Astrocyte (in vitro differentiated cells and primary cell): ENCODE results near the gene LYST. TPM values are rescaled to one million over a fixed set of nuclear protein-coding genes. Genes with fewer than 3 reads are reported as not detected.

Experiments used
- DNase-seq: peaks from one replicate; pipeline ENCODE4 v3.0.0-alpha.2; 2010; ENCODE audit warnings: low read depth
- FAIRE-seq: peaks from 2 replicates; lab custom pipeline; 2011; peaks lifted over from hg19 to GRCh38; lab: Jason Lieb, UNC
- H2AFZ ChIP-seq: 2 replicates; pipeline ENCODE4 v1.6.0; 2012; ENCODE audit warnings: low read depth, low read length, inconsistent platforms
- H3K27ac ChIP-seq: 2 replicates; pipeline ENCODE4 v1.5.1; 2011; ENCODE audit warnings: low read depth, low read length, inconsistent platforms
- H3K27me3 ChIP-seq: 2 replicates; pipeline ENCODE4 v1.6.0; 2011; ENCODE audit warnings: low read length, inconsistent platforms; ENCODE audit not compliant: insufficient read depth
- H3K36me3 ChIP-seq: 2 replicates; pipeline ENCODE4 v1.5.1; 2011; ENCODE audit warnings: low read length, inconsistent platforms; ENCODE audit not compliant: insufficient read depth
- H3K4me1 ChIP-seq: 2 replicates; pipeline ENCODE4 v1.5.1; 2011; ENCODE audit warnings: low read length, inconsistent platforms; ENCODE audit not compliant: insufficient read depth
- H3K4me2 ChIP-seq: 2 replicates; pipeline ENCODE4 v1.6.0; 2012; ENCODE audit warnings: low read length, inconsistent platforms
- H3K4me3 ChIP-seq: 2 replicates; pipeline ENCODE4 v1.5.1; 2011; ENCODE audit warnings: low read depth, mild to moderate bottlenecking, low read length, inconsistent platforms; ENCODE audit not compliant: insufficient read depth
- H3K79me2 ChIP-seq: 2 replicates; pipeline ENCODE4 v1.6.0; 2012; ENCODE audit warnings: mild to moderate bottlenecking, low read length, inconsistent platforms; ENCODE audit not compliant: insufficient read depth
- H3K9ac ChIP-seq: 2 replicates; pipeline ENCODE4 v1.6.0; 2012; ENCODE audit warnings: mild to moderate bottlenecking, low read length, inconsistent platforms
- H3K9me3 ChIP-seq: 2 replicates; pipeline ENCODE4 v1.5.1; 2012; ENCODE audit warnings: low read depth, mild to moderate bottlenecking, low read length, inconsistent platforms; ENCODE audit not compliant: insufficient read depth
- H4K20me1 ChIP-seq: 2 replicates; pipeline ENCODE4 v1.6.0; 2012; ENCODE audit warnings: low read length, inconsistent platforms; ENCODE audit not compliant: insufficient read depth
- H3K27ac Mint-ChIP-seq: one replicate; pipeline ENCODE4 v1.8.0; 2021; ENCODE audit warnings: mild to moderate bottlenecking, mixed read lengths; ENCODE audit not compliant: unreplicated experiment
- H3K27me3 Mint-ChIP-seq: one replicate; pipeline ENCODE4 v1.8.0; 2021; ENCODE audit warnings: low read depth, mixed read lengths; ENCODE audit not compliant: unreplicated experiment
- H3K36me3 Mint-ChIP-seq: one replicate; pipeline ENCODE4 v1.8.0; 2021; ENCODE audit warnings: low read depth, mixed read lengths; ENCODE audit not compliant: unreplicated experiment
- H3K4me1 Mint-ChIP-seq: one replicate; pipeline ENCODE4 v1.8.0; 2021; ENCODE audit warnings: low read depth, mixed read lengths; ENCODE audit not compliant: unreplicated experiment
- H3K4me3 Mint-ChIP-seq: one replicate; pipeline ENCODE4 v1.8.0; 2021; ENCODE audit warnings: mild to moderate bottlenecking, moderate library complexity, mixed read lengths; ENCODE audit not compliant: unreplicated experiment
- H3K9me3 Mint-ChIP-seq: one replicate; pipeline ENCODE4 v1.8.0; 2021; ENCODE audit warnings: mild to moderate bottlenecking, mixed read lengths; ENCODE audit not compliant: unreplicated experiment
- EZH2 ChIP-seq: IDR thresholded peaks from 2 replicates; pipeline ENCODE4 v1.6.1; 2012; ENCODE audit warnings: mild to moderate bottlenecking, low read length, inconsistent platforms; ENCODE audit not compliant: insufficient read depth
- total RNA-seq: library from RNA; stranded (reverse); gene quantifications from 2 replicates; pipeline ENCODE4 v1.2.1, GENCODE V29; 2021
- TF ChIP-seq, protein P1 (sequence below): IDR thresholded peaks from 2 replicates; pipeline ENCODE4 v1.5.1; 2011; ENCODE audit warnings: low read depth, mild to moderate bottlenecking, inconsistent platforms, low read length, moderate library complexity; ENCODE audit not compliant: insufficient read depth

The LYST gene
- total RNA-seq, 1 donor from 2014 or later, result 15.7 TPM

DNA sequence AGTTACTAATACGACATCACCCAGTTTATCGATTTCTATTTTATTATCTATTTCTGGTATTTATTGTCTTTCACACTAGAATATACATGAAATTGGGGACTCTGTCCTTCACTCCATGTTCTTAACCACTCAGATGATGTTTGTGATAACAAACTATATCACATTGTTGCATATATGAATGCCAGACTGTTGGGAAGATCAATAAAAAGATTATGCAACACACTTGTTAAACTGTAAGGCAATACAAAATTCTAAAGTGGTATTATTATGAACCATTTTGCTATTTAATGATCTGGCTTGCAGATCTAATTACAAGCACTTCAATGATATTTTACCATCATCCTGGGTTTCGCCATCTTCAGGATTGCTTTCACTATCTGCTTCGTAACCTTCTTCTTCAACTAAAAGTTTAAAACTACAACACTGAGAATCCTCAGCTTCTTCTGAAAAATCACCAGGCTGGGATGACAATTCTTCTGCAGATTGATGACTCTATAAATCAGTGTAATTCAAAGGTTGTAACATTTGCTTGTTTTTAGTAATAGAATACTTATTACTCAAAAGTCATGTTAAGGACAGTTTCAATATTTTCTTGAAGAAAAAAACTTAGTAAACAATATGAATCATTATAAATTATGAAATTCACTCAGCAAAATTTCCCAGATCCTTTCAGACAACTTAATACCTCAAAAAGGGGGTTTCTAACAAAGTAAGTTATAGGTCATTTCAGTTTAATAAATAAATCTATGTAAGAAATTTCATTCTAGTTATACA, 63.9 kb downstream of the LYST start:
- Histone ChIP-seq H3K79me2 (no peaks in the 10 kb centered on the region), H3K27ac (no peak overlapping the region), H3K4me3 (no peak overlapping the region), H4K20me1 (no peaks in the 10 kb centered on the region), H3K9ac (no peak overlapping the region), H2AFZ (no peak overlapping the region), H3K9me3 (no peaks in the 10 kb centered on the region), H3K4me2 (no peak overlapping the region), H3K4me1 (no peaks in the 10 kb centered on the region), H3K27me3 (no peaks in the 10 kb centered on the region), H3K36me3 (no peaks in the 10 kb centered on the region)
- Mint-ChIP-seq H3K27ac (no peak overlapping the region), H3K9me3 (no peaks in the 10 kb centered on the region), H3K27me3 (no peaks in the 10 kb centered on the region), H3K36me3 (peaks cover 5% of the 10 kb centered on the region), H3K4me1 (no peaks in the 10 kb centered on the region), H3K4me3 (no peak overlapping the region)
- TF ChIP-seq, protein P1, sequence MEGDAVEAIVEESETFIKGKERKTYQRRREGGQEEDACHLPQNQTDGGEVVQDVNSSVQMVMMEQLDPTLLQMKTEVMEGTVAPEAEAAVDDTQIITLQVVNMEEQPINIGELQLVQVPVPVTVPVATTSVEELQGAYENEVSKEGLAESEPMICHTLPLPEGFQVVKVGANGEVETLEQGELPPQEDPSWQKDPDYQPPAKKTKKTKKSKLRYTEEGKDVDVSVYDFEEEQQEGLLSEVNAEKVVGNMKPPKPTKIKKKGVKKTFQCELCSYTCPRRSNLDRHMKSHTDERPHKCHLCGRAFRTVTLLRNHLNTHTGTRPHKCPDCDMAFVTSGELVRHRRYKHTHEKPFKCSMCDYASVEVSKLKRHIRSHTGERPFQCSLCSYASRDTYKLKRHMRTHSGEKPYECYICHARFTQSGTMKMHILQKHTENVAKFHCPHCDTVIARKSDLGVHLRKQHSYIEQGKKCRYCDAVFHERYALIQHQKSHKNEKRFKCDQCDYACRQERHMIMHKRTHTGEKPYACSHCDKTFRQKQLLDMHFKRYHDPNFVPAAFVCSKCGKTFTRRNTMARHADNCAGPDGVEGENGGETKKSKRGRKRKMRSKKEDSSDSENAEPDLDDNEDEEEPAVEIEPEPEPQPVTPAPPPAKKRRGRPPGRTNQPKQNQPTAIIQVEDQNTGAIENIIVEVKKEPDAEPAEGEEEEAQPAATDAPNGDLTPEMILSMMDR, result no peak
- no peak for TF ChIP-seq EZH2
- DNase-seq (no peak), FAIRE-seq (peak; percentile 32)

DNA sequence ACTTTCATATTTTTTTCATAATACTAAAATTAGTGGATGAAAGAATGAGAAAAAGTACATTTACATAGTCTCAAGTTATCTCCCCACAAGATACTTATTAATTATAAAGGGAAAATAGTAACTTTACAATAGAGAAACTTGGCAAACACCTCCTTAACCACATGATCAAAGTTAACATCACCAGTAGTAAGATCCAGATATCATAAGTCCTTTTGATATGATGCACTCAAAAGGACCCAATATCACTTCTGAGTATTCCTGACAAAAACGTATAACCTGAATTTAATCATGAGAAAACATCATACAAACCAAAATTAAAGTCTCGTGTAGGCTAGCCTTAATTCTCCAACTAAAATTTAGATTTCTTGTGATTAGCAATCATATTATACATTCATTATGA, 67.4 kb downstream of the LYST start:
- FAIRE-seq, result no peak
- TF ChIP-seq, protein P1, result no peak
- no peak for TF ChIP-seq EZH2

DNA sequence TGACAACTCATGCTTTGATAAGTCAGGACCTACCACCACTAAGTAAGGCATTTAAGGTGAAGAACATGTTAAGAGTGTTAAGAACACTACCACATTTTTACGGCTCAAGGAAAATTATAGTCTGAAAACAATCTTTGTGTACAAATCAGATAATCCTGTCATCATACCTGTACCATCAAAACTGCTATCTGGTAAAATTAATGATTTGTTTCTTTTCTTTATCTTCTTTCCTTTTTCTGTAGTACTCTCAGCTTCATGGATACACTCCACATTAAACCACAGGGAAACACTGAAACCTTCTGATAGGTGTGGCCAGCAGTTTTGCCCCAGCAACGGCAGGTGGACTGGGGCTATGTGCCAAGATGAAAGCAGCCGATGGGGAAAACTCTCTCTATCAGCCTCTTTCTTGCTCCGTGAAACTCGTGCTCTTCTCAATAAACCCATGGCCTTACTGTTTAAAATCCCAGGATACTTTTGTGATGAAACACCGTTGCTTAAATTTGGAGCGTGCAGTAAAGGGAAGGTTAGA, 75.1 kb downstream of the LYST start:
- Histone ChIP-seq H3K4me3 (no peak overlapping the region), H3K79me2 (no peaks in the 10 kb centered on the region), H3K27ac (no peak overlapping the region), H3K4me1 (no peaks in the 10 kb centered on the region), H3K36me3 (peaks cover 4% of the 10 kb centered on the region), H3K4me2 (no peak overlapping the region), H4K20me1 (no peaks in the 10 kb centered on the region), H3K27me3 (no peaks in the 10 kb centered on the region), H3K9ac (no peak overlapping the region), H2AFZ (no peak overlapping the region), H3K9me3 (no peaks in the 10 kb centered on the region)
- no peaks in the 10 kb centered on the region for H3K4me1 Mint-ChIP-seq
- TF ChIP-seq, protein P1, result no peak
- no peak for TF ChIP-seq EZH2
- H3K27ac Mint-ChIP-seq, result no peak overlapping the region
- no peaks in the 10 kb centered on the region for H3K27me3 Mint-ChIP-seq
- DNase-seq (no peak), FAIRE-seq (no peak)
- peaks cover 5% of the 10 kb centered on the region for H3K36me3 Mint-ChIP-seq
- no peaks in the 10 kb centered on the region for H3K9me3 Mint-ChIP-seq
- no peak overlapping the region for H3K4me3 Mint-ChIP-seq

More for the DNA sequence above, 67.4 kb downstream of the LYST start:
- H3K4me3 ChIP-seq, result no peak overlapping the region
- no peaks in the 10 kb centered on the region for H3K79me2 ChIP-seq
- Mint-ChIP-seq H3K4me1 (no peaks in the 10 kb centered on the region), H3K9me3 (no peaks in the 10 kb centered on the region), H3K27ac (no peak overlapping the region), H3K4me3 (no peak overlapping the region), H3K36me3 (no peaks in the 10 kb centered on the region), H3K27me3 (no peaks in the 10 kb centered on the region)
- H3K9ac ChIP-seq, result no peak overlapping the region
- H3K27me3 ChIP-seq, result no peaks in the 10 kb centered on the region
- DNase-seq, result no peak
- H3K4me2 ChIP-seq, result no peak overlapping the region
- H2AFZ ChIP-seq, result no peak overlapping the region
- no peaks in the 10 kb centered on the region for H3K9me3 ChIP-seq
- H3K36me3 ChIP-seq, result no peaks in the 10 kb centered on the region
- H3K27ac ChIP-seq, result no peak overlapping the region
- no peaks in the 10 kb centered on the region for H4K20me1 ChIP-seq
- no peaks in the 10 kb centered on the region for H3K4me1 ChIP-seq
